BJ (cell line): ENCODE results near the gene TRAK1. TPM values are rescaled to one million over a fixed set of nuclear protein-coding genes. Genes with fewer than 3 reads are reported as not detected.

Experiments used
- CTCF ChIA-PET: fragments of 350-600 bp; formaldehyde crosslinking; extraction: SDS; loops from one replicate; lab custom pipeline; 2021; ENCODE audit warnings: antibody characterized with exemption, inconsistent platforms; lab: Yijun Ruan, JAX
- POLR2A ChIA-PET: fragments of 300-600 bp; sonication (Branson Sonifier 250); formaldehyde crosslinking; extraction: SDS; loops from one replicate; lab custom pipeline; 2021; ENCODE audit warnings: antibody characterized with exemption; lab: Charles Lee
- DNase-seq: peaks from one replicate; pipeline ENCODE4 v3.0.0-alpha.2; 2011; ENCODE audit warnings: low read depth
- H3K27me3 ChIP-seq: 2 replicates; pipeline ENCODE4 v1.6.0; 2011; ENCODE audit warnings: low read length; ENCODE audit not compliant: control insufficient read depth, insufficient read depth
- H3K36me3 ChIP-seq: 2 replicates; pipeline ENCODE4 v1.5.1; 2011; ENCODE audit warnings: low read length; ENCODE audit not compliant: control insufficient read depth, insufficient read depth
- H3K4me3 ChIP-seq: 2 replicates; pipeline ENCODE4 v1.5.1; 2011; ENCODE audit warnings: low read depth, mild to moderate bottlenecking, control low read depth, low read length
- CTCF ChIP-seq: IDR thresholded peaks from 2 replicates; pipeline ENCODE4 v1.5.1; 2011; ENCODE audit warnings: low read depth, mild to moderate bottlenecking, control low read depth, inconsistent platforms, low read length, moderate library complexity; ENCODE audit not compliant: insufficient read depth
- polyA plus RNA-seq: library from polyadenylated mRNA; depleted of rRNA; stranded (reverse); fragments of >200 nt; gene quantifications from 2 replicates; pipeline ENCODE4 v1.2.3, GENCODE V29; 2011

TRAK1 gene
- polyA plus RNA-seq, 1 experiment, result 36.3 TPM

GRCh38 chr3:42174679-42175385, 83.7 kb downstream of the TRAK1 start:
- POLR2A ChIA-PET, result no interaction called here
- no peak for TF ChIP-seq CTCF
- CTCF ChIA-PET, result interaction anchor here (1.0 to 1.8 kb wide), 3 partner anchors 15 to 275 kb away, joined by 3 to 10 read pairs (median 4); no protein-coding TSS in a partner anchor
- no peak for DNase-seq
- Histone ChIP-seq H3K36me3 (no peaks in the 10 kb centered on the region), H3K4me3 (no peak overlapping the region), H3K27me3 (no peaks in the 10 kb centered on the region)

- no peak for TF ChIP-seq CTCF
- POLR2A ChIA-PET, result no interaction called here
- H3K27me3 ChIP-seq, result no peaks in the 10 kb centered on the region
- H3K4me3 ChIP-seq, result no peak overlapping the region
- CTCF ChIA-PET, result interaction anchor here (1.0 to 1.8 kb wide), 3 partner anchors 14 to 276 kb away, joined by 3 to 10 read pairs (median 4); no protein-coding TSS in a partner anchor
- no peak for DNase-seq
- H3K36me3 ChIP-seq, result no peaks in the 10 kb centered on the region
Observed at GRCh38 chr3:42175386-42176240, 84.5 kb downstream of the TRAK1 start.

- H3K36me3 ChIP-seq, result no peaks in the 10 kb centered on the region
- POLR2A ChIA-PET, result no interaction called here
- no peak overlapping the region for H3K4me3 ChIP-seq
- TF ChIP-seq CTCF, result no peak
- DNase-seq, result no peak
- no peaks in the 10 kb centered on the region for H3K27me3 ChIP-seq
- CTCF ChIA-PET, result interaction anchor here (0.6 to 6.6 kb wide), 3 partner anchors 14 to 121 kb away, joined by 3 to 50 read pairs (median 10); no protein-coding TSS in a partner anchor
Observed at GRCh38 chr3:42176242-42177034, 85.3 kb downstream of the TRAK1 start.

- ChIA-PET POLR2A (no interaction called here), CTCF (interaction anchor here (0.6 to 6.6 kb wide), 2 partner anchors 13 to 122 kb away, joined by 3 to 50 read pairs; no protein-coding TSS in a partner anchor)
Observed at GRCh38 chr3:42177068-42177800, 86.1 kb downstream of the TRAK1 start.

More at GRCh38 chr3:42177068-42177800, 86.1 kb downstream of the TRAK1 start:
- DNase-seq, result no peak
- Histone ChIP-seq H3K4me3 (no peak overlapping the region), H3K36me3 (no peaks in the 10 kb centered on the region), H3K27me3 (no peaks in the 10 kb centered on the region)
- no peak for TF ChIP-seq CTCF
